HepG2 (cell line): Measurements from ENCODE around the gene PPP1R27. TPM values are rescaled to one million over a fixed set of nuclear protein-coding genes. Genes with fewer than 3 reads are reported as not detected.
A peak's percentile ranks its signal among the peaks of the same experiment; 100 is the strongest.

Experiments
- AGO1 ChIP-seq: fragments of 200-400 bp; formaldehyde crosslinking; IDR thresholded peaks from 2 replicates; pipeline ENCODE4 v1.6.1; 2017; ENCODE audit warnings: mild to moderate bottlenecking, low read depth, low read length, moderate library complexity; ENCODE audit not compliant: poor library complexity, severe bottlenecking
- ASH2L ChIP-seq: fragments of 300-600, 200-600 bp; sonication (generic); IDR thresholded peaks from 2 replicates; pipeline ENCODE4 v1.7.0; 2017; ENCODE audit warnings: low read depth, mild to moderate bottlenecking, moderate library complexity, mixed read lengths, low read length; ENCODE audit not compliant: insufficient read length
- ATM ChIP-seq: fragments of 450-650 bp; IDR thresholded peaks from 2 replicates; pipeline ENCODE4 v1.7.1; 2017; ENCODE audit warnings: mild to moderate bottlenecking, borderline replicate concordance
- HMGXB3 ChIP-seq: sonication (generic); formaldehyde crosslinking; IDR thresholded peaks from 2 replicates; pipeline ENCODE4 v1.4.0; 2020; ENCODE audit warnings: missing genetic modification reagents, borderline replicate concordance
- KLF6 ChIP-seq: IDR thresholded peaks from 2 replicates; pipeline ENCODE4 v1.8.0; 2016; ENCODE audit warnings: missing biosample characterization, missing genetic modification reagents
- MNT ChIP-seq: fragments of 450-650 bp; IDR thresholded peaks from 2 replicates; pipeline ENCODE4 v1.6.1; 2016
- PPARG ChIP-seq: conservative IDR thresholded peaks from 2 replicates; pipeline ENCODE4 v1.6.1; 2016; ENCODE audit warnings: missing biosample characterization, missing genetic modification reagents
- REST ChIP-seq, 2 experiments: IDR thresholded peaks; 2 replicates each; pipeline ENCODE4 v1.6.1; 2011 to 2012; ENCODE audit warnings: low read length in 2 of 2, borderline replicate concordance in 1 of 2, low read depth in 1 of 2, mild to moderate bottlenecking in 1 of 2, moderate library complexity in 1 of 2
- SOX13 ChIP-seq, 3 experiments: fragments of 450-650 bp in 1 of 3; sonication (generic) in 1 of 3; formaldehyde crosslinking in 1 of 3; IDR thresholded peaks in 2 of 3; conservative IDR thresholded peaks in 1 of 3; 2 replicates each; pipeline versions ENCODE4 v1.5.0 to v1.6.1; 2016 to 2020; ENCODE audit warnings: antibody characterized with exemption in 1 of 3, mild to moderate bottlenecking in 1 of 3, missing compliant biosample characterization in 1 of 3, missing genetic modification reagents in 1 of 3, moderate library complexity in 1 of 3
- U2AF1 ChIP-seq: fragments of 200-400 bp; formaldehyde crosslinking; optimal IDR thresholded peaks from 2 replicates; pipeline ENCODE3; 2017; ENCODE audit warnings: mild to moderate bottlenecking, low read depth, low read length
- ZFP37 ChIP-seq: sonication (generic); formaldehyde crosslinking; IDR thresholded peaks from 2 replicates; pipeline ENCODE4 v1.4.0; 2020; ENCODE audit warnings: missing genetic modification reagents, borderline replicate concordance
- ZNF10 ChIP-seq: sonication (generic); formaldehyde crosslinking; IDR thresholded peaks from 2 replicates; pipeline ENCODE4 v1.4.0; 2020; ENCODE audit warnings: mild to moderate bottlenecking, low read depth, missing genetic modification reagents, borderline replicate concordance
- polyA plus RNA-seq, 8 experiments: library from polyadenylated mRNA; depleted of rRNA in 3 of 8; stranded (reverse) in 7 of 8; unstranded in 1 of 8; fragments of >200 nt; fragmentation: Illumina TruSeq in 4 of 8; extraction: Trizol in 4 of 8; gene quantifications; 2 replicates each; pipeline versions ENCODE4 v1.2.1 to v1.2.3, GENCODE V29; 2011 to 2016; ENCODE audit warnings: low read depth in 4 of 8, missing spikeins in 1 of 8, mixed read lengths in 1 of 8; ENCODE audit not compliant: insufficient read depth in 1 of 8
- total RNA-seq, 5 experiments: library from RNA; depleted of rRNA; stranded (reverse); fragments of >200 nt; fragmentation: Illumina TruSeq; extraction: Trizol; gene quantifications; 2 replicates each; pipeline ENCODE4 v1.2.3, GENCODE V29; 2016; ENCODE audit warnings: low read depth in 1 of 5
- TF ChIP-seq, protein P1 (sequence below): sonication (generic); formaldehyde crosslinking; IDR thresholded peaks from 2 replicates; pipeline ENCODE4 v1.4.0; 2020; ENCODE audit warnings: missing genetic modification reagents
- TF ChIP-seq, protein P2 (sequence below): sonication (generic); formaldehyde crosslinking; IDR thresholded peaks from 2 replicates; pipeline ENCODE4 v1.5.1; 2020; ENCODE audit warnings: mild to moderate bottlenecking, missing genetic modification reagents, borderline replicate concordance

PPP1R27 gene
- total and polyA plus RNA-seq, 2 of the 13 experiments (the other 11 are each of a cell fraction or from before 2014, with no cell fraction given) = 0.17 to 1.00 TPM

- TF ChIP-seq, protein P1, sequence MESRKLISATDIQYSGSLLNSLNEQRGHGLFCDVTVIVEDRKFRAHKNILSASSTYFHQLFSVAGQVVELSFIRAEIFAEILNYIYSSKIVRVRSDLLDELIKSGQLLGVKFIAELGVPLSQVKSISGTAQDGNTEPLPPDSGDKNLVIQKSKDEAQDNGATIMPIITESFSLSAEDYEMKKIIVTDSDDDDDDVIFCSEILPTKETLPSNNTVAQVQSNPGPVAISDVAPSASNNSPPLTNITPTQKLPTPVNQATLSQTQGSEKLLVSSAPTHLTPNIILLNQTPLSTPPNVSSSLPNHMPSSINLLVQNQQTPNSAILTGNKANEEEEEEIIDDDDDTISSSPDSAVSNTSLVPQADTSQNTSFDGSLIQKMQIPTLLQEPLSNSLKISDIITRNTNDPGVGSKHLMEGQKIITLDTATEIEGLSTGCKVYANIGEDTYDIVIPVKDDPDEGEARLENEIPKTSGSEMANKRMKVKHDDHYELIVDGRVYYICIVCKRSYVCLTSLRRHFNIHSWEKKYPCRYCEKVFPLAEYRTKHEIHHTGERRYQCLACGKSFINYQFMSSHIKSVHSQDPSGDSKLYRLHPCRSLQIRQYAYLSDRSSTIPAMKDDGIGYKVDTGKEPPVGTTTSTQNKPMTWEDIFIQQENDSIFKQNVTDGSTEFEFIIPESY (CRISPR knock-in tag) = peak; percentile 31; the same call in 1 of the 2 replicates
- TF ChIP-seq MNT (peak; percentile 51), ASH2L (peak; percentile 24), U2AF1 (no peak), ZFP37 (CRISPR knock-in tag) (no peak), SOX13 (IDR thresholded peaks at IDR 0.05) (no peak), SOX13 (CRISPR knock-in tag; conservative IDR thresholded peaks at IDR 0.05 in 1 of 2, IDR thresholded peaks at IDR 0.05 in 1 of 2) (no peak), REST (IDR thresholded peaks at IDR 0.05; ENCODE audit: borderline replicate concordance in 1 of 2, low read depth in 1 of 2, low read length in 2 of 2) (no peak), ZNF10 (0 out of 2 replicates have a peak, but pooled peaks have one; percentile 62), HMGXB3 (no peak), PPARG (CRISPR knock-in tag) (no peak), AGO1 (no peak), ATM (no peak), KLF6 (CRISPR knock-in tag) (no peak; the same call in 1 of the 2 replicates)
- TF ChIP-seq, protein P2, sequence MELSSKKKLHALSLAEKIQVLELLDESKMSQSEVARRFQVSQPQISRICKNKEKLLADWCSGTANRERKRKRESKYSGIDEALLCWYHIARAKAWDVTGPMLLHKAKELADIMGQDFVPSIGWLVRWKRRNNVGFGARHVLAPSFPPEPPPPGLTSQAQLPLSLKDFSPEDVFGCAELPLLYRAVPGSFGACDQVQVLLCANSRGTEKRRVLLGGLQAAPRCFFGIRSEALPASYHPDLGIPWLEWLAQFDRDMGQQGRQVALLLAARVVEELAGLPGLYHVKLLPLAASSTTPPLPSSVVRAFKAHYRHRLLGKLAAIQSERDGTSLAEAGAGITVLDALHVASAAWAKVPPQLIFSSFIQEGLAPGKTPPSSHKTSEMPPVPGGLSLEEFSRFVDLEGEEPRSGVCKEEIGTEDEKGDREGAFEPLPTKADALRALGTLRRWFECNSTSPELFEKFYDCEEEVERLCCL (CRISPR knock-in tag) = no peak
Measured at GRCh38 chr17:81831957-81832607, 2.8 kb downstream of the PPP1R27 start (continued).
